SKM-1 treated with dmso at 0.1 percent for 144 hours (cell line): ENCODE results near the gene GPR63.

Experiments
- DNase-seq: peaks from one replicate; lab custom pipeline; 2025; ENCODE audit not compliant: unreplicated experiment; lab: John Stamatoyannopoulos, UW

GPR63 gene

GRCh38 chr6:96823743-96824142, 13.5 kb downstream of the GPR63 start:
- DNase-seq, result no peak

GRCh38 chr6:96821034-96821433, 16.2 kb downstream of the GPR63 start:
- no peak for DNase-seq

- no peak for DNase-seq
These were observed 20.9 kb downstream of the GPR63 start for GRCh38 chr6:96816301-96816817.

- DNase-seq, result no peak
These were observed 22.7 kb downstream of the GPR63 start for GRCh38 chr6:96814625-96815024.

- DNase-seq, result no peak
These were observed 25.1 kb downstream of the GPR63 start for GRCh38 chr6:96812077-96812703.

- DNase-seq, result no peak
These were observed 25.6 kb downstream of the GPR63 start for GRCh38 chr6:96811670-96812069.

- no peak for DNase-seq
These were observed 26.1 kb downstream of the GPR63 start for GRCh38 chr6:96811136-96811535.

- DNase-seq, result peak; percentile 1
These were observed 28.2 kb downstream of the GPR63 start for GRCh38 chr6:96809119-96809518.

GRCh38 chr6:96803106-96803481, 34.2 kb downstream of the GPR63 start:
- no peak for DNase-seq

- no peak for DNase-seq
These were observed 41.8 kb downstream of the GPR63 start for GRCh38 chr6:96795481-96795880.

- no peak for DNase-seq
These were observed 42.3 kb downstream of the GPR63 start for GRCh38 chr6:96794980-96795379.

- DNase-seq, result no peak
These were observed 44.6 kb downstream of the GPR63 start for GRCh38 chr6:96792561-96793190.

- no peak for DNase-seq
These were observed 47.4 kb downstream of the GPR63 start for GRCh38 chr6:96789871-96790270.

- no peak for DNase-seq
These were observed 49.3 kb downstream of the GPR63 start for GRCh38 chr6:96787846-96788580.

- peak; percentile 83 for DNase-seq
These were observed 50.9 kb downstream of the GPR63 start for GRCh38 chr6:96786336-96786735.

- no peak for DNase-seq
These were observed 52.6 kb downstream of the GPR63 start for GRCh38 chr6:96784650-96785049.

GRCh38 chr6:96783307-96783706, 54.0 kb downstream of the GPR63 start:
- DNase-seq, result no peak

GRCh38 chr6:96781557-96781956, 55.7 kb downstream of the GPR63 start:
- DNase-seq, result no peak

GRCh38 chr6:96777113-96777512, 60.2 kb downstream of the GPR63 start:
- peak; percentile 37 for DNase-seq

- DNase-seq, result no peak
These were observed 61.4 kb downstream of the GPR63 start for GRCh38 chr6:96775727-96776400.

GRCh38 chr6:96766769-96767168, 70.5 kb downstream of the GPR63 start:
- no peak for DNase-seq

- no peak for DNase-seq
These were observed 74.7 kb downstream of the GPR63 start for GRCh38 chr6:96762599-96762998.
